Endodermal cell (in vitro differentiated cells): ENCODE measurements around the gene AFF3. TPM values are rescaled to one million over a fixed set of nuclear protein-coding genes. Genes with fewer than 3 reads are reported as not detected.

Experiments used
- DNase-seq: peaks from one replicate; pipeline ENCODE4 v3.0.0-alpha.2; 2017
- H3K27ac ChIP-seq: 2 replicates; pipeline ENCODE4 v1.5.1; 2013; ENCODE audit warnings: mild to moderate bottlenecking, low read depth, low read length, moderate library complexity
- H3K27me3 ChIP-seq: 2 replicates; pipeline ENCODE4 v1.6.1; 2013; ENCODE audit warnings: mild to moderate bottlenecking, low read length, moderate library complexity; ENCODE audit not compliant: insufficient read depth, control insufficient read depth, poor library complexity, severe bottlenecking
- H3K36me3 ChIP-seq: 2 replicates; pipeline ENCODE4 v1.7.0; 2013; ENCODE audit warnings: mild to moderate bottlenecking, low read length, moderate library complexity; ENCODE audit not compliant: control insufficient read depth, insufficient read depth
- H3K4me1 ChIP-seq: one replicate; pipeline ENCODE4 v1.7.0; 2013; ENCODE audit warnings: low read length; ENCODE audit not compliant: control insufficient read depth, insufficient read depth
- H3K4me3 ChIP-seq: 2 replicates; pipeline ENCODE4 v1.5.1; 2013; ENCODE audit warnings: mild to moderate bottlenecking, low read length, moderate library complexity
- H3K9ac ChIP-seq: 2 replicates; pipeline ENCODE4 v1.6.1; 2013; ENCODE audit warnings: mild to moderate bottlenecking, low read length, moderate library complexity; ENCODE audit not compliant: poor library complexity, severe bottlenecking; ENCODE audit errors: extremely low read depth
- H3K9me3 ChIP-seq: 2 replicates; pipeline ENCODE4 v1.6.1; 2013; ENCODE audit warnings: mild to moderate bottlenecking, low read length, moderate library complexity; ENCODE audit not compliant: control insufficient read depth
- H3K27ac Mint-ChIP-seq: 2 replicates; pipeline ENCODE4 v1.8.0; 2020; ENCODE audit warnings: mixed read lengths
- H3K27me3 Mint-ChIP-seq: 2 replicates; pipeline ENCODE4 v1.8.0; 2021; ENCODE audit warnings: mild to moderate bottlenecking, mixed read lengths; ENCODE audit not compliant: insufficient read depth
- H3K36me3 Mint-ChIP-seq: 2 replicates; pipeline ENCODE4 v1.8.0; 2020; ENCODE audit warnings: low read depth, mixed read lengths
- H3K4me1 Mint-ChIP-seq: 2 replicates; pipeline ENCODE4 v1.8.0; 2020; ENCODE audit warnings: mixed read lengths
- H3K4me3 Mint-ChIP-seq: 2 replicates; pipeline ENCODE4 v1.8.0; 2020; ENCODE audit warnings: mild to moderate bottlenecking, moderate library complexity, mixed read lengths
- H3K9me3 Mint-ChIP-seq: 2 replicates; pipeline ENCODE4 v1.8.0; 2020; ENCODE audit warnings: mild to moderate bottlenecking, mixed read lengths
- CTCF ChIP-seq: fragments of 200-600 bp; sonication (generic); conservative IDR thresholded peaks from 2 replicates; pipeline ENCODE4 v1.5.0; 2021; ENCODE audit warnings: antibody characterized with exemption, mild to moderate bottlenecking
- WGBS, 2 experiments: methylation state at CpG; one replicate each; pipeline versions ENCODE4 v1.1.5 to v1.1.7; 2013; ENCODE audit warnings: missing lambda C conversion rate in 2 of 2, mixed read lengths in 1 of 2; ENCODE audit not compliant: insufficient coverage in 1 of 2, insufficient read length in 1 of 2; 5-methylcytosine and 5-hydroxymethylcytosine counted together
- total RNA-seq, 2 donors: library from RNA; stranded (reverse); fragmentation: NEBNext Ultra II Directional in 1 of 2; extraction: Animal tissue kit (Norgen Biotek cat#: 25700) in 1 of 2; gene quantifications; 2 replicates in 1 of 2; 3 replicates in 1 of 2; pipeline ENCODE4 v1.2.1, GENCODE V29; 2021

Gene AFF3
- total RNA-seq, 2 donors from 2014 or later, result 0.62 to 0.73 TPM

DNA sequence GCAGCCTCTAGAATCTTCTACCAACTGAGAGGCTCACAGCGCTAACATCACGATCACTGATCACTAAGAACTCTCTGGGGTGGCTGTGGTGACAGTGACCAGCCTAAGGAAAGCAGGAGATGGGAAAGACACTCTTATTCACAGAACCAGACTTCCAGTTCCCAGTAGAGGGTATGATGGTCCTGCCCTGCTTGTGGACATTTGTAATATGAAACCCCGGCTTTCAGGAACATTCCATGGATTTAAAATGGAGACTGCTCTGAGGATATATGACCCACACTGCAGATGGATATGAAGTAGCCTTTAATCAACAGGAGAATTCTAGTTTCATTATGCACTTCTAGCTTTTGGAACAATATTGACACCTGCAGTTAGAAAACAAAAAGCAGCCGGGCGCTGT is 131.8 kb downstream of the AFF3 start:
- H3K36me3 ChIP-seq, result no peaks in the 10 kb centered on the region
- Mint-ChIP-seq H3K36me3 (no peaks in the 10 kb centered on the region), H3K9me3 (no peaks in the 10 kb centered on the region), H3K27ac (no peak overlapping the region), H3K4me3 (no peak overlapping the region), H3K4me1 (no peaks in the 10 kb centered on the region), H3K27me3 (peaks cover 6% of the 10 kb centered on the region)
- H3K4me1 ChIP-seq, result peaks cover 4% of the 10 kb centered on the region
- H3K9me3 ChIP-seq, result no peaks in the 10 kb centered on the region
- H3K27me3 ChIP-seq, result no peaks in the 10 kb centered on the region
- H3K4me3 ChIP-seq, result no peak overlapping the region
- WGBS, 2 experiments, result 93 to 94% methylated on average over 5 of the region's 5 CpGs
- H3K27ac ChIP-seq, result no peak overlapping the region
- DNase-seq, result no peak
- H3K9ac ChIP-seq, result no peak overlapping the region
- no peak for TF ChIP-seq CTCF

DNA sequence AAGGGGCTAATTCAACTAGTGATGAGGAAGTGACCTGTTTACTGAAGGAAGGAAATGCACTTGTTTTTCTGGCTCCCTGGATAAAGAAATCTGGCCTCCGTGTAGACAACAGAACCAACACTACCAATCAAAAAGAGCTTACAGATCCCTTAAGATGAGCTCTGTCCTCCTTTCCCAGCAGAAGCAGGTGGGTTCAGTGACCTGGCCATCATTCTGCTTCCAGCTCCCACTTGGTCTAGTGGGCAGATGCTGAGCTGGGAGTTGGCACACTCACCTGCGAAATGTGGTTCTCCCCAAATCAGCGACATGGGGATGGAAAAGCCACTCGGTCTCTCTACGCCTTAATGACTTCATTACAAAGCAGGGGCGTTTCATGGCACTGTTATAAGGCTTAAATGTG is 132.6 kb downstream of the AFF3 start:
- H3K36me3 Mint-ChIP-seq, result no peaks in the 10 kb centered on the region
- no peaks in the 10 kb centered on the region for H3K4me1 Mint-ChIP-seq
- no peak for DNase-seq
- no peaks in the 10 kb centered on the region for H3K27me3 ChIP-seq
- H3K9me3 ChIP-seq, result no peaks in the 10 kb centered on the region
- H3K4me3 ChIP-seq, result no peak overlapping the region
- H3K9ac ChIP-seq, result no peak overlapping the region
- peaks cover 4% of the 10 kb centered on the region for H3K4me1 ChIP-seq
- no peak for TF ChIP-seq CTCF
- H3K4me3 Mint-ChIP-seq, result no peak overlapping the region
- no peak overlapping the region for H3K27ac ChIP-seq
- no peaks in the 10 kb centered on the region for H3K36me3 ChIP-seq
- no peak overlapping the region for H3K27ac Mint-ChIP-seq
- no peaks in the 10 kb centered on the region for H3K9me3 Mint-ChIP-seq
- peaks cover 6% of the 10 kb centered on the region for H3K27me3 Mint-ChIP-seq
- 90 to 98% methylated on average over 5 to 6 of the region's 6 CpGs for WGBS, 2 experiments

DNA sequence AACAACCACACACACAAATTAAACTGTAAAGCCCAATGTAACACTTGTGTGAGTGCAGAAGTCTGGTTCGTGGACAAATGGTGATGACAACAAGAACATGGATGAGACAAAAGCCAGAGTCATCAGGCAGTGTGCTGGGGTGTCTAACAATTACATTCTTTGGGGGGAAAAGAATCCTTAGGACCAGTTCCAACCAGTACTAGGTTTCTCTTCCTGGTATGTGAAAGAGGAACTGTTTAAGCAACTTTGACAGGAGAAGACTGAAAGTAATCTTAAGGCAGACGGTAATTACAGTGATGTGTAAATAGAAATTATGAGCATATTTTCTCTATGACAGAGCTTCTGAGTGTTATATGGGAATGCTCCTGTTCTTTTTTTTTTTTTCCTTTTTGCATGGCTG is 133.4 kb downstream of the AFF3 start:
- Histone ChIP-seq H3K27ac (no peak overlapping the region), H3K27me3 (no peaks in the 10 kb centered on the region), H3K9ac (no peak overlapping the region), H3K4me3 (no peak overlapping the region), H3K4me1 (peaks cover 4% of the 10 kb centered on the region), H3K9me3 (no peaks in the 10 kb centered on the region), H3K36me3 (no peaks in the 10 kb centered on the region)
- Mint-ChIP-seq H3K27ac (no peak overlapping the region), H3K4me1 (no peaks in the 10 kb centered on the region), H3K36me3 (no peaks in the 10 kb centered on the region), H3K4me3 (no peak overlapping the region), H3K9me3 (no peaks in the 10 kb centered on the region), H3K27me3 (peaks cover 6% of the 10 kb centered on the region)
- 91 to 100% methylated on average over 2 of the region's 2 CpGs for WGBS, 2 experiments
- no peak for DNase-seq
- no peak for TF ChIP-seq CTCF
